WTC11 (cell line): ENCODE results near the gene ABCG8. TPM values are rescaled to one million over a fixed set of nuclear protein-coding genes. Genes with fewer than 3 reads are reported as not detected.

Experiments
- ATAC-seq: fragments of 200-7000 bp; cut with Tn5 transposase; 2 replicates; pipeline ENCODE4 v1.10.0; 2021; ENCODE audit warnings: mild to moderate bottlenecking, moderate library complexity
- CTCF ChIA-PET: fragments of 300-600 bp; sonication (Branson Sonifier 250); formaldehyde crosslinking; loops from one replicate; lab custom pipeline; 2021; ENCODE audit warnings: antibody characterized with exemption; lab: Charles Lee
- POLR2A ChIA-PET: fragments of 350-600 bp; sonication (Branson Sonifier 250); formaldehyde crosslinking; loops from one replicate; lab custom pipeline; 2021; ENCODE audit warnings: antibody characterized with exemption; lab: Charles Lee
- DNase-seq: peaks from one replicate; pipeline ENCODE4 v3.0.0; 2021; ENCODE audit warnings: low spot score
- H3K27ac Mint-ChIP-seq: 2 replicates; pipeline ENCODE4 v1.8.0; 2021; ENCODE audit warnings: mixed read lengths
- H3K27me3 Mint-ChIP-seq: 2 replicates; pipeline ENCODE4 v1.8.0; 2021; ENCODE audit warnings: low read depth, mild to moderate bottlenecking, moderate library complexity, mixed read lengths
- H3K36me3 Mint-ChIP-seq: 2 replicates; pipeline ENCODE4 v1.8.0; 2021; ENCODE audit warnings: mixed read lengths
- H3K4me1 Mint-ChIP-seq: 2 replicates; pipeline ENCODE4 v1.8.0; 2022; ENCODE audit warnings: mixed read lengths
- H3K4me3 Mint-ChIP-seq: 2 replicates; pipeline ENCODE4 v1.8.0; 2021; ENCODE audit warnings: mild to moderate bottlenecking, moderate library complexity, mixed read lengths
- H3K9me3 Mint-ChIP-seq: 2 replicates; pipeline ENCODE4 v1.8.0; 2021; ENCODE audit warnings: mixed read lengths
- CREM ChIP-seq: sonication (generic); formaldehyde crosslinking; IDR thresholded peaks from 2 replicates; pipeline ENCODE4 v1.8.1; 2022; ENCODE audit warnings: mild to moderate bottlenecking, missing genetic modification reagents, moderate library complexity
- ELF4 ChIP-seq: sonication (generic); formaldehyde crosslinking; IDR thresholded peaks from 2 replicates; pipeline ENCODE4 v1.8.1; 2022; ENCODE audit warnings: low read depth, mild to moderate bottlenecking, moderate library complexity, missing genetic modification reagents
- ESRRA ChIP-seq: sonication (generic); formaldehyde crosslinking; IDR thresholded peaks from 2 replicates; pipeline ENCODE4 v1.8.1; 2022; ENCODE audit warnings: mild to moderate bottlenecking, missing genetic modification reagents, borderline replicate concordance
- ETV6 ChIP-seq: sonication (generic); formaldehyde crosslinking; IDR thresholded peaks from 2 replicates; pipeline ENCODE4 v1.8.1; 2022; ENCODE audit warnings: mild to moderate bottlenecking, missing genetic modification reagents
- FOXK1 ChIP-seq: sonication (generic); formaldehyde crosslinking; IDR thresholded peaks from 2 replicates; pipeline ENCODE4 v1.8.0; 2022; ENCODE audit warnings: mild to moderate bottlenecking, moderate library complexity, missing genetic modification reagents
- FOXP1 ChIP-seq: sonication (generic); formaldehyde crosslinking; IDR thresholded peaks from 2 replicates; pipeline ENCODE4 v1.8.0; 2022; ENCODE audit warnings: missing genetic modification reagents, mild to moderate bottlenecking, moderate library complexity, borderline replicate concordance
- HMGA2 ChIP-seq: fragments of 250-450 bp; sonication (Bioruptor Pico); IDR thresholded peaks from 2 replicates; pipeline ENCODE4 v1.4.0; 2021; ENCODE audit warnings: mild to moderate bottlenecking, moderate library complexity
- JUN ChIP-seq: sonication (generic); formaldehyde crosslinking; IDR thresholded peaks from 2 replicates; pipeline ENCODE4 v1.8.0; 2023; ENCODE audit warnings: mild to moderate bottlenecking, missing genetic modification reagents
- KAT7 ChIP-seq: sonication (generic); formaldehyde crosslinking; IDR thresholded peaks from 2 replicates; pipeline ENCODE4 v1.8.1; 2023; ENCODE audit warnings: missing genetic modification reagents, mild to moderate bottlenecking, borderline replicate concordance
- NFYB ChIP-seq: sonication (generic); formaldehyde crosslinking; conservative IDR thresholded peaks from 2 replicates; pipeline ENCODE4 v1.8.0; 2022; ENCODE audit warnings: low read depth, missing genetic modification reagents
- SP1 ChIP-seq: sonication (generic); formaldehyde crosslinking; conservative IDR thresholded peaks from 2 replicates; pipeline ENCODE4 v1.8.1; 2022; ENCODE audit warnings: missing genetic modification reagents
- TEAD1 ChIP-seq: sonication (generic); formaldehyde crosslinking; IDR thresholded peaks from 2 replicates; pipeline ENCODE4 v1.8.0; 2022; ENCODE audit warnings: mild to moderate bottlenecking, missing genetic modification reagents
- USF1 ChIP-seq: sonication (generic); formaldehyde crosslinking; IDR thresholded peaks from 2 replicates; pipeline ENCODE4 v1.8.0; 2022; ENCODE audit warnings: mild to moderate bottlenecking, missing genetic modification reagents
- USF2 ChIP-seq: sonication (generic); formaldehyde crosslinking; IDR thresholded peaks from 2 replicates; pipeline ENCODE4 v1.8.1; 2023; ENCODE audit warnings: mild to moderate bottlenecking, missing genetic modification reagents, moderate library complexity
- ZNF317 ChIP-seq: sonication (generic); formaldehyde crosslinking; IDR thresholded peaks from 2 replicates; pipeline ENCODE4 v1.8.1; 2023; ENCODE audit warnings: low read depth, mild to moderate bottlenecking, moderate library complexity, missing genetic modification reagents, borderline replicate concordance
- ZNF416 ChIP-seq: fragments of 250-450 bp; sonication (Bioruptor Pico); IDR thresholded peaks from 2 replicates; pipeline ENCODE4 v1.9.0; 2021; ENCODE audit warnings: mild to moderate bottlenecking, inconsistent platforms
- ZNF423 ChIP-seq: fragments of 250-450 bp; sonication (Bioruptor Pico); IDR thresholded peaks from 2 replicates; pipeline ENCODE4 v2.1.2; 2022; ENCODE audit warnings: mild to moderate bottlenecking, moderate library complexity
- ZNF532 ChIP-seq: fragments of 250-450 bp; sonication (Bioruptor Pico); IDR thresholded peaks from 2 replicates; pipeline ENCODE4 v1.9.0; 2021; ENCODE audit warnings: mild to moderate bottlenecking, borderline replicate concordance
- ZNF671 ChIP-seq: fragments of 250-450 bp; sonication (Bioruptor Pico); IDR thresholded peaks from 2 replicates; pipeline ENCODE4 v1.8.0; 2021; ENCODE audit warnings: mild to moderate bottlenecking
- total RNA-seq: library from RNA; stranded (reverse); gene quantifications from 3 replicates; pipeline ENCODE4 v1.2.3, GENCODE V29; 2021
- TF ChIP-seq, protein P1 (sequence below): sonication (generic); formaldehyde crosslinking; IDR thresholded peaks from 2 replicates; pipeline ENCODE4 v1.8.1; 2023; ENCODE audit warnings: mild to moderate bottlenecking, missing genetic modification reagents
- TF ChIP-seq, protein P2 (sequence below): sonication (generic); formaldehyde crosslinking; conservative IDR thresholded peaks from 2 replicates; pipeline ENCODE4 v1.8.1; 2023; ENCODE audit warnings: mild to moderate bottlenecking, low read depth, missing genetic modification reagents, moderate library complexity
- TF ChIP-seq, protein P3 (sequence below): sonication (generic); formaldehyde crosslinking; IDR thresholded peaks from 2 replicates; pipeline ENCODE4 v1.8.1; 2022; ENCODE audit warnings: missing genetic modification reagents, borderline replicate concordance

ABCG8 gene
- total RNA-seq, 1 experiment from 2014 or later: not detected

- DNase-seq (no peak), ATAC-seq (no peak)
- Mint-ChIP-seq H3K36me3 (no peaks in the 10 kb centered on the region), H3K9me3 (no peaks in the 10 kb centered on the region), H3K27me3 (no peaks in the 10 kb centered on the region), H3K4me3 (no peak overlapping the region), H3K27ac (no peak overlapping the region), H3K4me1 (no peaks in the 10 kb centered on the region)
- TF ChIP-seq USF1: no peak
- no peak for TF ChIP-seq ETV6
- TF ChIP-seq, protein P1, sequence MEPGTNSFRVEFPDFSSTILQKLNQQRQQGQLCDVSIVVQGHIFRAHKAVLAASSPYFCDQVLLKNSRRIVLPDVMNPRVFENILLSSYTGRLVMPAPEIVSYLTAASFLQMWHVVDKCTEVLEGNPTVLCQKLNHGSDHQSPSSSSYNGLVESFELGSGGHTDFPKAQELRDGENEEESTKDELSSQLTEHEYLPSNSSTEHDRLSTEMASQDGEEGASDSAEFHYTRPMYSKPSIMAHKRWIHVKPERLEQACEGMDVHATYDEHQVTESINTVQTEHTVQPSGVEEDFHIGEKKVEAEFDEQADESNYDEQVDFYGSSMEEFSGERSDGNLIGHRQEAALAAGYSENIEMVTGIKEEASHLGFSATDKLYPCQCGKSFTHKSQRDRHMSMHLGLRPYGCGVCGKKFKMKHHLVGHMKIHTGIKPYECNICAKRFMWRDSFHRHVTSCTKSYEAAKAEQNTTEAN (CRISPR knock-in tag): no peak
- no peak for TF ChIP-seq TEAD1 (CRISPR knock-in tag)
- no peak for TF ChIP-seq ZNF416 (CRISPR knock-in tag)
- TF ChIP-seq FOXK1 (CRISPR knock-in tag): no peak
- TF ChIP-seq CREM: no peak
- TF ChIP-seq SP1 (CRISPR knock-in tag): no peak
- POLR2A ChIA-PET: no interaction called here
- CTCF ChIA-PET: no interaction called here
These were observed 35.7 kb upstream of the ABCG8 start for GRCh38 chr2:43803113-43803512.

DNA sequence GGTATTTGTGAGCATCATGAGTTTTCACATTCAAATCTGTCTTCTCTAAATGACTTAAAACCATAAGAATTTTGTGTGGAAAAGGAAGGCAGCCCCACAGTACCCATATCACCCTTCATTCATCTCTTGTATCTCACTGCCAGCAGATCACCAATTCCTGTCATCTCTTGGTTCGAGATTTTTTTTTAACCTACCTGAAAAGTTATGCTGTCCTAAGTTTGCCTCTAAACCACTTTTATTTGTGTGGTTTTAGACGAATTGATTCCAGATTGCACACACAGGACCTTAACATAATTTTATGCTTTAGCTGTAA lies 32.1 kb upstream of the ABCG8 start:
- TF ChIP-seq HMGA2 (CRISPR knock-in tag) (no peak), KAT7 (CRISPR knock-in tag) (no peak), ESRRA (CRISPR knock-in tag) (no peak), NFYB (CRISPR knock-in tag) (no peak), JUN (no peak)
- TF ChIP-seq, all 79 proteins: peak for 0
- ChIA-PET POLR2A (no interaction called here), CTCF (interaction anchor here (1.3 kb wide), 1 partner anchor 202 kb away, joined by 3 read pairs; no protein-coding TSS in a partner anchor)
- DNase-seq (no peak), ATAC-seq (no peak)
- no peaks in the 10 kb centered on the region for H3K27me3 Mint-ChIP-seq
- no peak overlapping the region for H3K4me3 Mint-ChIP-seq
- no peak overlapping the region for H3K27ac Mint-ChIP-seq
- H3K36me3 Mint-ChIP-seq: no peaks in the 10 kb centered on the region
- H3K4me1 Mint-ChIP-seq: no peaks in the 10 kb centered on the region
- no peaks in the 10 kb centered on the region for H3K9me3 Mint-ChIP-seq

GRCh38 chr2:43810452-43810851 lies 28.3 kb upstream of the ABCG8 start:
- H3K4me3 Mint-ChIP-seq: no peak overlapping the region
- DNase-seq (no peak), ATAC-seq (no peak)
- ChIA-PET POLR2A (no interaction called here), CTCF (no interaction called here)
- no peak overlapping the region for H3K27ac Mint-ChIP-seq
- H3K27me3 Mint-ChIP-seq: no peaks in the 10 kb centered on the region
- H3K4me1 Mint-ChIP-seq: no peaks in the 10 kb centered on the region
- no peaks in the 10 kb centered on the region for H3K9me3 Mint-ChIP-seq
- no peaks in the 10 kb centered on the region for H3K36me3 Mint-ChIP-seq
- TF ChIP-seq ZNF671 (CRISPR knock-in tag) (no peak), ETV6 (no peak), FOXP1 (CRISPR knock-in tag) (no peak), USF1 (no peak), ZNF423 (CRISPR knock-in tag) (no peak), USF2 (CRISPR knock-in tag) (no peak), ZNF532 (CRISPR knock-in tag) (no peak), ZNF317 (CRISPR knock-in tag) (no peak), SP1 (CRISPR knock-in tag) (no peak), ELF4 (CRISPR knock-in tag) (no peak)
- TF ChIP-seq, protein P2, sequence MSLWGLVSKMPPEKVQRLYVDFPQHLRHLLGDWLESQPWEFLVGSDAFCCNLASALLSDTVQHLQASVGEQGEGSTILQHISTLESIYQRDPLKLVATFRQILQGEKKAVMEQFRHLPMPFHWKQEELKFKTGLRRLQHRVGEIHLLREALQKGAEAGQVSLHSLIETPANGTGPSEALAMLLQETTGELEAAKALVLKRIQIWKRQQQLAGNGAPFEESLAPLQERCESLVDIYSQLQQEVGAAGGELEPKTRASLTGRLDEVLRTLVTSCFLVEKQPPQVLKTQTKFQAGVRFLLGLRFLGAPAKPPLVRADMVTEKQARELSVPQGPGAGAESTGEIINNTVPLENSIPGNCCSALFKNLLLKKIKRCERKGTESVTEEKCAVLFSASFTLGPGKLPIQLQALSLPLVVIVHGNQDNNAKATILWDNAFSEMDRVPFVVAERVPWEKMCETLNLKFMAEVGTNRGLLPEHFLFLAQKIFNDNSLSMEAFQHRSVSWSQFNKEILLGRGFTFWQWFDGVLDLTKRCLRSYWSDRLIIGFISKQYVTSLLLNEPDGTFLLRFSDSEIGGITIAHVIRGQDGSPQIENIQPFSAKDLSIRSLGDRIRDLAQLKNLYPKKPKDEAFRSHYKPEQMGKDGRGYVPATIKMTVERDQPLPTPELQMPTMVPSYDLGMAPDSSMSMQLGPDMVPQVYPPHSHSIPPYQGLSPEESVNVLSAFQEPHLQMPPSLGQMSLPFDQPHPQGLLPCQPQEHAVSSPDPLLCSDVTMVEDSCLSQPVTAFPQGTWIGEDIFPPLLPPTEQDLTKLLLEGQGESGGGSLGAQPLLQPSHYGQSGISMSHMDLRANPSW (CRISPR knock-in tag): no peak
- TF ChIP-seq, protein P3, sequence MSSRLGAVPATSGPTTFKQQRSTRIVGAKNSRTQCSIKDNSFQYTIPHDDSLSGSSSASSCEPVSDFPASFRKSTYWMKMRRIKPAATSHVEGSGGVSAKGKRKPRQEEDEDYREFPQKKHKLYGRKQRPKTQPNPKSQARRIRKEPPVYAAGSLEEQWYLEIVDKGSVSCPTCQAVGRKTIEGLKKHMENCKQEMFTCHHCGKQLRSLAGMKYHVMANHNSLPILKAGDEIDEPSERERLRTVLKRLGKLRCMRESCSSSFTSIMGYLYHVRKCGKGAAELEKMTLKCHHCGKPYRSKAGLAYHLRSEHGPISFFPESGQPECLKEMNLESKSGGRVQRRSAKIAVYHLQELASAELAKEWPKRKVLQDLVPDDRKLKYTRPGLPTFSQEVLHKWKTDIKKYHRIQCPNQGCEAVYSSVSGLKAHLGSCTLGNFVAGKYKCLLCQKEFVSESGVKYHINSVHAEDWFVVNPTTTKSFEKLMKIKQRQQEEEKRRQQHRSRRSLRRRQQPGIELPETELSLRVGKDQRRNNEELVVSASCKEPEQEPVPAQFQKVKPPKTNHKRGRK (CRISPR knock-in tag): no peak
